Ishikawa (cell line): ENCODE data around the gene SLC10A1.

Source experiments
- CEBPB ChIP-seq: IDR thresholded peaks from 2 replicates; pipeline ENCODE4 v1.6.1; 2012
- CREB1 ChIP-seq: IDR thresholded peaks from 2 replicates; pipeline ENCODE4 v1.6.1; 2012; ENCODE audit warnings: low read depth
- EP300 ChIP-seq: IDR thresholded peaks from 2 replicates; pipeline ENCODE4 v1.6.1; 2012; ENCODE audit warnings: borderline replicate concordance
- TEAD4 ChIP-seq: IDR thresholded peaks from 2 replicates; pipeline ENCODE4 v1.6.1; 2012
- USF1 ChIP-seq: IDR thresholded peaks from 2 replicates; pipeline ENCODE4 v1.6.1; 2012
- YY1 ChIP-seq: IDR thresholded peaks from 2 replicates; pipeline ENCODE4 v1.6.1; 2012; ENCODE audit warnings: low read depth

- TF ChIP-seq USF1 (no peak), TEAD4 (no peak), CREB1 (no peak), YY1 (no peak), CEBPB (no peak), EP300 (no peak)
These were observed 30.5 kb upstream of the SLC10A1 start for GRCh38 chr14:69827560-69827959.
